Measurements from ENCODE around the gene KLHL10. TPM values are rescaled to one million over a fixed set of nuclear protein-coding genes. Genes with fewer than 3 reads are reported as not detected.
A peak's percentile ranks its signal among the peaks of the same experiment; 100 is the strongest.

KLHL10 gene
- total and polyA plus RNA-seq, 2 of the 13 experiments (the other 11 are each of a cell fraction or from before 2014, with no cell fraction given), result 0.04 to 0.08 TPM

DNA sequence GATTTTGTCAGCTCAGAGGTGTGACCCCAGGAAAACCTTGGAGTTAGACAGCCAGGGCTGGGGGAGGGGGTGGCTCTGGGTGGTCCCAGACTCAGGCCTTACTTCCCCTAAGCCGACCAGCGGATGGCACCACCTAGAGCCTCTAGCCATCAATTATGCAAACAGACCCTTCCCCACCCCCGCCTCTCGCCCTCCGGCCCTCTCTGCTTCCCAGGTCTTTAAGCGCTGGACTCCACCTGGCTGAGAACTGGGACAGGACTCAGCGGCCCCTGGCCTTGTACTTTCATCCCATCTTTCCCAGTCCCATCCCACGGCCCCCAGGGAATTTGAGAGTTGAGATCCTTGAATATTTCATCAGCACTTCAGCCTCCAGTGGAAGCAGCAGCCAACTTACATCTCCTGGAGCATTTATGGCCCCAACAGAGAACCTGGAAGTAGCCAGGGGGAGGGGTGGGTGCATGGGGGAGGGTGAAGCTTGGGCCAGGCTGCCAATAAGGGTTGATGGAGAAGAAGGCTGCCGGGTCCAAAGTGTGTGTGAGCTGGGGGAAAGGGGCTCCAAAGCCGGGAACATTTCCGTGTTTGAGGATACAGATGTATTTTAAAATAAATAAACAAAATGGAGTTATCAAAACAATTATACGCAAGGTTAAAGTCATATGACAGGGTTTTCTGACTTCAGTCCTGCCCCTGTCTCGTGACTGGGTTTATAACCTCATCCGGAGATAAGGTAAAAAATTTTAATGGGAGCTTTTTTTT, 43.7 kb upstream of the KLHL10 start (continued):
- no peak for TF ChIP-seq SRSF9 (IDR thresholded peaks at IDR 0.05; ENCODE audit: borderline replicate concordance, insufficient read depth, low read depth, low read length, poor library complexity, severe bottlenecking)
- no peak for TF ChIP-seq ZNF558 (CRISPR knock-in tag; IDR thresholded peaks at IDR 0.05; ENCODE audit: borderline replicate concordance)
- TF ChIP-seq HMG20B (CRISPR knock-in tag; conservative IDR thresholded peaks at IDR 0.05), result no peak
- no peak for TF ChIP-seq TCF7L2 (IDR thresholded peaks at IDR 0.05; ENCODE audit: low read depth, low read length)
- TF ChIP-seq ZMYM4 (CRISPR knock-in tag; IDR thresholded peaks at IDR 0.05), result peak; percentile 31; the same call in 1 of the 2 replicates
- no peak for TF ChIP-seq CBX5 (CRISPR knock-in tag; IDR thresholded peaks at IDR 0.05; ENCODE audit: borderline replicate concordance)
- no peak for TF ChIP-seq KMT2A (CRISPR knock-in tag; IDR thresholded peaks at IDR 0.05)
- TF ChIP-seq, protein P1, sequence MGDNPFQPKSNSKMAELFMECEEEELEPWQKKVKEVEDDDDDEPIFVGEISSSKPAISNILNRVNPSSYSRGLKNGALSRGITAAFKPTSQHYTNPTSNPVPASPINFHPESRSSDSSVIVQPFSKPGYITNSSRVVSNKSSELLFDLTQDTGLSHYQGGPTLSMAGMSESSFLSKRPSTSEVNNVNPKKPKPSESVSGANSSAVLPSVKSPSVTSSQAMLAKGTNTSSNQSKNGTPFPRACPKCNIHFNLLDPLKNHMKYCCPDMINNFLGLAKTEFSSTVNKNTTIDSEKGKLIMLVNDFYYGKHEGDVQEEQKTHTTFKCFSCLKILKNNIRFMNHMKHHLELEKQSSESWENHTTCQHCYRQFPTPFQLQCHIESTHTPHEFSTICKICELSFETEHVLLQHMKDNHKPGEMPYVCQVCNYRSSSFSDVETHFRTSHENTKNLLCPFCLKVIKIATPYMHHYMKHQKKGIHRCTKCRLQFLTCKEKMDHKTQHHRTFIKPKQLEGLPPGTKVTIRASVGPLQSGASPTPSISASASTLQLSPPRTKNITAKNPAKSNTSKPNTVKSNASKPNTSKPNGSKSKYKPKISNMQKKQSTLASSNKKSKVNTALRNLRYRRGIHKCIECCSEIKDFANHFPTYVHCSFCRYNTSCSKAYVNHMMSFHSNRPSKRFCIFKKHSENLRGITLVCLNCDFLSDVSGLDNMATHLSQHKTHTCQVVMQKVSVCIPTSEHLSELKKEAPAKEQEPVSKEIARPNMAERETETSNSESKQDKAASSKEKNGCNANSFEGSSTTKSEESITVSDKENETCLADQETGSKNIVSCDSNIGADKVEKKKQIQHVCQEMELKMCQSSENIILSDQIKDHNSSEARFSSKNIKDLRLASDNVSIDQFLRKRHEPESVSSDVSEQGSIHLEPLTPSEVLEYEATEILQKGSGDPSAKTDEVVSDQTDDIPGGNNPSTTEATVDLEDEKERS (CRISPR knock-in tag; IDR thresholded peaks at IDR 0.05), result no peak
- no peak for TF ChIP-seq HDAC6 (IDR thresholded peaks at IDR 0.05; ENCODE audit: low read depth, low read length)
- TF ChIP-seq FOXP1 (IDR thresholded peaks at IDR 0.05), result no peak
- no peak for TF ChIP-seq FOXP1 (CRISPR knock-in tag; IDR thresholded peaks at IDR 0.05)
- TF ChIP-seq, protein P2, sequence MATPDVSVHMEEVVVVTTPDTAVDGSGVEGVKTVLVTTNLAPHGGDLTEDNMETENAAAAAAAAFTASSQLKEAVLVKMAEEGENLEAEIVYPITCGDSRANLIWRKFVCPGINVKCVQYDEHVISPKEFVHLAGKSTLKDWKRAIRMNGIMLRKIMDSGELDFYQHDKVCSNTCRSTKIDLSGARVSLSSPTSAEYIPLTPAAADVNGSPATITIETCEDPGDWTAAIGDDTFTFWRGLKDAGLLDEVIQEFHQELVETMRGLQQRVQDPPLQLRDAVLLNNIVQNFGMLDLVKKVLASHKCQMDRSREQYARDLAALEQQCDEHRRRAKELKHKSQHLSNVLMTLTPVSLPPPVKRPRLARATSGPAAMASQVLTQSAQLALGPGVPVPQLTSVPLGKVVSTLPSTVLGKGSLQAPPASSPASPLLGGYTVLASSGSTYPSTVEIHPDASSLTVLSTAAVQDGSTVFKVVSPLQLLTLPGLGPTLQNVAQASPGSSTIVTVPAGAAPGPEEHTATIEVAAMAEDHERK (CRISPR knock-in tag; IDR thresholded peaks at IDR 0.05; ENCODE audit: low read depth), result no peak
- no peak for TF ChIP-seq BORCS8-MEF2B (CRISPR knock-in tag; IDR thresholded peaks at IDR 0.05)
- no peak for TF ChIP-seq SRSF4 (IDR thresholded peaks at IDR 0.05; ENCODE audit: low read depth, low read length, poor library complexity, severe bottlenecking)
- no peak for TF ChIP-seq RARA (CRISPR knock-in tag; IDR thresholded peaks at IDR 0.05)
- TF ChIP-seq, protein P3, sequence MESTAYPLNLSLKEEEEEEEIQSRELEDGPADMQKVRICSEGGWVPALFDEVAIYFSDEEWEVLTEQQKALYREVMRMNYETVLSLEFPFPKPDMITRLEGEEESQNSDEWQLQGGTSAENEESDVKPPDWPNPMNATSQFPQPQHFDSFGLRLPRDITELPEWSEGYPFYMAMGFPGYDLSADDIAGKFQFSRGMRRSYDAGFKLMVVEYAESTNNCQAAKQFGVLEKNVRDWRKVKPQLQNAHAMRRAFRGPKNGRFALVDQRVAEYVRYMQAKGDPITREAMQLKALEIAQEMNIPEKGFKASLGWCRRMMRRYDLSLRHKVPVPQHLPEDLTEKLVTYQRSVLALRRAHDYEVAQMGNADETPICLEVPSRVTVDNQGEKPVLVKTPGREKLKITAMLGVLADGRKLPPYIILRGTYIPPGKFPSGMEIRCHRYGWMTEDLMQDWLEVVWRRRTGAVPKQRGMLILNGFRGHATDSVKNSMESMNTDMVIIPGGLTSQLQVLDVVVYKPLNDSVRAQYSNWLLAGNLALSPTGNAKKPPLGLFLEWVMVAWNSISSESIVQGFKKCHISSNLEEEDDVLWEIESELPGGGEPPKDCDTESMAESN (CRISPR knock-in tag; conservative IDR thresholded peaks at IDR 0.05), result no peak
- TF ChIP-seq ZNF577 (CRISPR knock-in tag; IDR thresholded peaks at IDR 0.05; ENCODE audit: borderline replicate concordance, low read depth), result no peak
